Hematopoietic multipotent progenitor cell treated with erythropoietin and hydrocortisone succinate and interleukin-3 and kit ligand, for 8 days (in vitro differentiated cells): Measurements from ENCODE around the gene ACTN4.

Experiments
- DNase-seq: peaks from one replicate; pipeline ENCODE4 v3.0.0-alpha.2; 2015

The ACTN4 gene

GRCh38 chr19:38638461-38638860, 9.0 kb upstream of the ACTN4 start:
- DNase-seq = no peak

GRCh38 chr19:38639679-38640078, 7.8 kb upstream of the ACTN4 start:
- DNase-seq = no peak

DNA sequence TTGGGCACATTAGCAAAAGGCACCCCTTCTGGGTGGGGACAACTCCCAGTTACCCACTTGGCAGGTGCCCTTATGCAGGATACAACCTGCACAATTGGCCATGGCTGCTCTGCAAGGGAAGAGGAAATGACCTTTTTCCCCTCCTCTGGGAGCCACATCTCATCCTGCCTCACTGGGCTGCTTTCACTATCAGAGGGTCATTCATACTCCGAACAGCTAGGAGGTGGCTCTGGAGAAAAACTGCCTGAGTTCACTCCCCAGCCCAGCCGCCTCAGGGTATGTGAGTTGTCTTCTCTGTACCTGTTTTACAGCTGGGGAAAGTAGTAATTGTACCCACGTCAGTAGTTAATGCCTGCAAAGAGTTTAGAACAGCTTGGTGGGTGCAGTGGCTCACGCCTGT, 7.1 kb upstream of the ACTN4 start:
- DNase-seq = no peak

- no peak for DNase-seq
These were observed 5.3 kb upstream of the ACTN4 start for GRCh38 chr19:38642176-38642575.

GRCh38 chr19:38644719-38645118, 2.7 kb upstream of the ACTN4 start:
- no peak for DNase-seq

DNA sequence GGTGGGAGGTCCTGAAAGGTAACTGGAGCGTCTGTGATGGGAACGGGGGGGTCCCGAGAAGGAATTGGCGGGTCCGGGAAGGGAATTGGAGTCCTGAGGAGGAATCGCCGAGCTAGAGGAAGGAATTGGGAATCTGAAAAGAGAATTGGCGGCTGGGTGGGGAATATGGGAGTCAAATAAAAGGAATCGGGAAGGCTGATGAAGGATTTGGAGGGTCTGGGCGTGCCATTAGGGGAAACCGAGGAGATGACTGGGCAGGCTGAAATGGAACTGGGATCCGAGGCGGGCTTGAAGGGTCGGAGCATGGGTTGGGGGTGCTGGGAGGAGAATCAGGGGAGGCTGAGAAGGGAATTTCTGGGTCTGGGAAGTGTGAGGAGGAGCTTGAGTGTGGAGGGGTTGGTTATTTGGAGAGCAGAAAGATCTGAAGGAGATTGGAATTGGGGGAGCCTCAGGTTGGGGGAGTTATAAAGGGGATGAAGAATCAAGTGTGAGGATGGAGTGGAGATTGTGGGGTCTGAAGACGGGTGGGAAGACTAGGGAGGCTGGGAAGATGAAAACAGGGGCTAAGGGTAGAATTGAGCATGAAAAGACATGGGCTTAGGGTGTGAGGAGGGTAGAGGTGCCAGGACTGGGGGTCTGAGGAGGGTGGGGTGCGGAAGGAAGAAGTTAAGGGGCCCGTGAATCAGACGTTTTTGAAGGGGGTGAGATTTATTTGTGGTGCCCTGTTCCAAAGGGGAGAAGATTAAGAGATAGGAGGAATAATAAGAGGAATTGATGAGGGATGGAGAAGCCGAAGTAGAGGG, 718 bp downstream of the ACTN4 start:
- DNase-seq = no peak

GRCh38 chr19:38648769-38649304, 1.4 kb downstream of the ACTN4 start:
- no peak for DNase-seq

- peak; percentile 54 for DNase-seq
These were observed 2.1 kb downstream of the ACTN4 start for GRCh38 chr19:38649305-38650171.

- peak; percentile 50 for DNase-seq
These were observed 2.8 kb downstream of the ACTN4 start for GRCh38 chr19:38650172-38650775.

DNA sequence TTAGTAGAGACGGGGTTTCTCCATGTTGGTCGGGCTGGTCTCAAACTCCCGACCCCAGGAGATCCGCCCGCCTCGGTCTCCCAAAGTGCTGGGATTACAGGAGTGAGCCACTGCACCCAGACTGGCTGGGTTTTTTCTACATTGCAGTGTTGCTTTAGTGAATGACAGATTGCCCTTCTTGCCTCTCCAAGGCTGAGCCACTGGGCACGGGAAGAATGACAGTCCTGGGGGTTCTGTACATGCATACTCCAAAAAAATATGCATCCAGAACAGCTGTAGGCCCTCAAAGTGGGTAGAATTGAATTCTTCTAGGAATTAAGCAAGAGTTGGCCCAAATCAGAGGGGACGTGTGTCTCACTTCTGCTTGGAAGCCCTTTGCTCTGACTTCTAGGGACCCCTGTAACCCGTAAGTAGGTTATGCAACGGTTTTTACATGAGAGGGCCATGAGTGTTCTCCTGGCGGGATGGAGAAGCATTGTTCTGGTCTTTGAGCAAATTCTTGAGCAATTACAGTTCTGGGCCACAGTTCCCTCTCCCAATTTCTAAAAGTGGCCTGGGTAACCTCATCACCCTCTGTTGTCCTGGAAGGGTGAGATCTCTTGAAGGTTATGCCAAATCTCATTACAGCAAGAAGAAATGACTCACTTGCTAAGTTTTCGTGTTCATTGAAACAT, 3.6 kb downstream of the ACTN4 start:
- DNase-seq = no peak

- no peak for DNase-seq
These were observed 5.7 kb downstream of the ACTN4 start for GRCh38 chr19:38653028-38653571.

GRCh38 chr19:38654628-38655055, 7.2 kb downstream of the ACTN4 start:
- no peak for DNase-seq

DNA sequence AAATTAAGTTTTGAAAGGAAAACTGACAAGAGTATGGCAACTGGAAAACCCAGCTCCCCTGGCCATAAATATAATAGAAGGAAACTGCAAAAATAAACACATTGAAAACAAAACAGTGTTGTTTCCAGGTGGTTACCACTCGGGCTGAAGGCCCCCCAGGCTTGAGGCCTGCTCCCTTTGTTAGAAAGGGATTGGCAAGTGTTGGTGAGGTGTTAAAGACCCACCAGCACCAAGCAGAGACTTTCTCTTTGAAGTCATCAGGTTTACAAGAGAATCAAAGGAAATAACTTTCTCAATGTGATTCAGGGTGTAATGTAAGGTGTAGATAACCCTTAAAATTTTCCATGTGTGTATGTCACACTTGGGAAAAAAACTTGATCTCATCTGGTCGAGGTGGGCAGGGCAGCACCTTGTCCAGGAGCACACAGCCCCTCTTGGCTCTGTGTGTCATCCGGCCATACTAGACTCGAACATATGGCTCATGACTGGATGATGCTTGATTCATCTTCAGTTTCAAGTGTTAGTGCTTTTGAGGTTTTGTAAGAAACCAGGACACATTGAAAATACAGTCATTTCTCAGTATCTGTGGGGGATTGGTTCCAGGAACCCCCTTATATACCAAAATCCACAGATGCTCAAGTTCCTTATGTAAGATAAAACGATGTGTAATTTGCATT, 7.8 kb downstream of the ACTN4 start:
- peak; percentile 53 for DNase-seq

DNA sequence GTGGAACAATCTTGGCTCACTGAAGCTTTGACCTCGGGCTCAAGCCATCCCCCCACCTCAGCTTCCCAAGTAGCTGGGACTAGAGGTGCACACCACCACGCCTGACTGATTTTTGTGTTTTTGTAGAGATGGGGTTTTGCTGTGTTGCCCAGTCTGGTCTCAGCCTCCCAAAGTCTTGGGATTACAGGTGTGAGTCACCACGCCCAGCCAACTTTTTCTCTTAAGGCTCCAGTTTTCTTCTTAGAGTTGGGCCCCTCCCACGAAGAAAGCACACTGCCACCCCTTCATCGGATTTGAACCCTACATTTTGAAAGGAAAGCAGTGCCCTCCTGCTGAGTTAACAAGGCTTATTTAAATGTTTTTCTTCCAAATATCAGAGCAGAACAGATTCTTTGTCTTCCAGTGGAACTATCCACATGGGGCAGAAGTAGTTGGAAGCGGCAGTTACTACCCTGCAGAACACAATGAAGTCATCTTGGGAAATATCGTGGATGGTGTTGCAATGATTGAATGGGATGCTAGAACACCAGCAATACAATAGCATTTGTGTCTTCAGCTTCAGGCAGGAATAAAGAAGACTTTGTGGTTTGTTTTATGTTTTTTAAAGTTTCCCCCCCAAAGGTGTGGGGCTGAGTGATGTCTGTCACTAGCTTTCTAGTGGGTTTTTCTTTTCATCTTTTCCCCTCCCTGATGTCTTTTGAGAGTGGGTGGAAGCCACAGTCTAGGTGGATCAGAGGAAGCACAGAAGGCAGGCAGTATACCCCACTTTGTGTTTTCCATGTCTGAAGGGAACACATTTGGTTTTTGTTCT, 8.9 kb downstream of the ACTN4 start:
- no peak for DNase-seq

DNA sequence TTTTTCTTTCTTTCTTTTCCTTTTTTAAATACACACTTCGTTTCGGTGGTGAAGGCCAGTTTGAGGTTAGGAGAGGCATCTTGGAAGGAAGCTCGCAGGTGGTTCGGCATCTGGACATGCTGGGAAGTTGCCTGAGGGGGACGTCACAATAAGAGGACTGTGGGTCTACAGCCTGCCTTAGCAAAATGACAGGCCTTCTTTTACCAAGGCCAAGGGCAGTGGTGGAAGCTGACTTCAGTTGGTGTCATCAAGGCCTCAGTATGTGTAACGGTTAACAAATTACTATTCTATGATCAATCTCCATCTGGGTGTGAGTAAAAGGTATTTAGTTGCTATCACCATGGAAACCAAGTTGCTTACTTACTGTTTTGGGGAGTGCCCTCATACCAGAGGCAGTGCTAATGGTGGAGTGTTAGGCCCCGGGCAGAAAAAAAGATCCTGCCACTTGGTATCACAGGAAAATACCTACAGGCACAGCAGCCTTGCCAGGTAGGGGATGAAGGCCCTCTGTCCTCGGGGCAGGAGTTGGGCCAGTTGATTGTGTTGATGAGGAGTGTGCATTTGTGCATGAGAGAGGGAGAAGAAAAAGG, 10.3 kb downstream of the ACTN4 start:
- no peak for DNase-seq

GRCh38 chr19:38658462-38659306, 11.2 kb downstream of the ACTN4 start:
- peak; percentile 48 for DNase-seq

- no peak for DNase-seq
These were observed 13.3 kb downstream of the ACTN4 start for GRCh38 chr19:38660724-38661123.

GRCh38 chr19:38661136-38661535, 13.7 kb downstream of the ACTN4 start:
- DNase-seq = no peak

- no peak for DNase-seq
These were observed 14.5 kb downstream of the ACTN4 start for GRCh38 chr19:38661996-38662395.
